ENCODE measurements around the gene SLC25A51.
"Not testable (repeated sequence)": the region's sequence is repeated elsewhere in the genome, so short reads cannot be mapped to it uniquely, and the experiment has no call there.

Gene SLC25A51

DNA sequence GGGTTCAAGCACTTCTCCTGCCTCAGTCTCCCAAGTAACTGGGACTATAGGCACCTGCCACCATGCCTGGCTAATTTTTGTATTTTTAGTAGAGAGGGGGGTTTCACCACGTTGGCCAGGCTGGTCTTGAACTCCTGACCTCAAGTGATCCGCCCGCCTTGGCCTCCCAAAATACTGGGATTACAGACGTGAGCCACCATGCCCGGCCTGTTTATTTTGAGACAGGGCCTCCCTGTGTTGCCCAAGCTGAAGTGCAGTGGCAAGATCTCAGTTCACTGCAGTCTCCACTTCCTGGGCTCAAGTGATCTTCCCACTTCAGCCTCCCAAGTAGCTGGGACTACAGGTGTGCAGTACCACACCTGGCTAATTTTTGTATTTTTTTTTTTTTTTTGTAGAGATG, 5.9 kb upstream of the SLC25A51 start:
- H3K27ac ChIP-seq (ENCODE audit: low read depth, low read length); H3K9me3 ChIP-seq (ENCODE audit: control insufficient read depth, insufficient read depth, low read depth, low read length); H3K9ac ChIP-seq (ENCODE audit: low read length); H3K36me3 ChIP-seq (ENCODE audit: control insufficient read depth, insufficient read depth, low read length); H3K27me3 ChIP-seq (ENCODE audit: control insufficient read depth, insufficient read depth, low read length); H3K4me3 ChIP-seq (ENCODE audit: low read depth, low read length): not testable (repeated sequence)
- H3K4me1 ChIP-seq (ENCODE audit: control insufficient read depth, insufficient read depth, low read length), result peaks cover 14% of the 10 kb centered on the region

DNA sequence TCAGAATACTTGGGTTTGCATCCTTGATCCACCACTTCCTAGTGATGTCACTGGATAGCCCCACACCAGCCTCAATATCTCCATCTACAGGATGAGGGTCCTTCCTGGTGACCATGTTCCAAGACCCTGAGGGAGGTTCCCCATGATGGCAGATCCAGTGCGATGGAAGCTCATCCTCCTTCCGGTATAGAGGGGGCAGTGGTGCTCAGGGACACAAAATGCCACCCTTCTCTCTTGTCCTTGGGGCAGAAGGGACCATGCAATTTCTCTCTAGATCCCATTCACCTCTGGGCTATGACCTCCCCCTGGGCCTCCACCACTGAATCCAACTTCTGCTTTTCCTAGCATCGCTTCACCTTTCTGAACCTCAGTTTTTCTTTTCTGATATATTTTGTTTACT, 5.4 kb upstream of the SLC25A51 start:
- no peaks in the 10 kb centered on the region for H3K9me3 ChIP-seq (ENCODE audit: control insufficient read depth, insufficient read depth, low read depth, low read length)
- H3K27me3 ChIP-seq (ENCODE audit: control insufficient read depth, insufficient read depth, low read length), result no peaks in the 10 kb centered on the region; the same call in 1 of the 2 replicates
- H3K36me3 ChIP-seq (ENCODE audit: control insufficient read depth, insufficient read depth, low read length), result no peaks in the 10 kb centered on the region
- no peak overlapping the region for H3K9ac ChIP-seq (ENCODE audit: low read length)
- no peak overlapping the region for H3K4me3 ChIP-seq (ENCODE audit: low read depth, low read length)
- H3K4me1 ChIP-seq (ENCODE audit: control insufficient read depth, insufficient read depth, low read length), result peaks cover 16% of the 10 kb centered on the region
- H3K27ac ChIP-seq (ENCODE audit: low read depth, low read length), result no peak overlapping the region

DNA sequence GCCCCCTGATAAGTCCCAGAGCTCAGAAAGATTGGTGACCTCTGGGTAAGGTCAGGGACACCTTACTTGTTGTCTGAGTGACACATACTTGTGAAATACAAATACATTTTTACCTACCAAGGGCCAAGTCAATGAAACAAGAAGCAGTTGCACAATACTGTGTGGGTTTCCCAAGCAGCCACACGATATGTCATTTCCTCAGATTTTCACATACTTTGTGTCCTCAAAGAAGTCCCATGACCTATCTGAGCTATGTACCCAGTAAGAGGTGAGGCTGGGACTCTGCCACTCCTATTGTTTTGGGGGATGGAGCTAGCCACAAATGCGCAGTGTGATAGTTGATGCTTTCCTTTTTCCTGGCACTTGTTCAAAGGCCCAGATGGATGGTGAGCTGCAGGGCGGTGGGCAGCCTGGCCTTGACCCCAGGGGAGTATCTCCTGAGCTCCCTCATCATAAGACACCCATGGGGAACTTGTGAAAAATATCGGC, 4.8 kb upstream of the SLC25A51 start:
- Histone ChIP-seq H3K27me3 (ENCODE audit: control insufficient read depth, insufficient read depth, low read length) (no peaks in the 10 kb centered on the region; the same call in 1 of the 2 replicates), H3K9me3 (ENCODE audit: control insufficient read depth, insufficient read depth, low read depth, low read length) (no peaks in the 10 kb centered on the region), H3K27ac (ENCODE audit: low read depth, low read length) (no peak overlapping the region), H3K36me3 (ENCODE audit: control insufficient read depth, insufficient read depth, low read length) (no peaks in the 10 kb centered on the region), H3K9ac (ENCODE audit: low read length) (no peak overlapping the region), H3K4me3 (ENCODE audit: low read depth, low read length) (no peak overlapping the region), H3K4me1 (ENCODE audit: control insufficient read depth, insufficient read depth, low read length) (peaks cover 10% of the 10 kb centered on the region)

DNA sequence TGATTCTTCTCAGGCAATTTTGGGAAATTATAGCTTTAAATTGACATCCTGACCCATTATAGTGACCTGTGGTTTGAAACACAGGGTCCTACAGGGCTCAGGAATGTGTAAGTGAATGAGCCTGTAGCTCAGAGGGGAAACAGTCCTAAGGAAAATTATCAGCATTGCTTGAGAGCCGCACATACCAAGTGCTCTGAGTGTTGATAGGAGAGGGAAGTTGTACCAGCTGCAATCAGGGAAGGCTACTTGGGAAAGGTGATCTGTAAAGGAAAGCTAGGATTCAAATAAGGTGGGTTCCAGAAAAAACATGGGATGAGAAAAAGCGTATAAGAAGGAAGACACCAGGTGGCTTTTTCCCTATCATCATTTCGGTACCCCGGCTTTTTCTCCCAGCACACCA, 4.4 kb upstream of the SLC25A51 start:
- no peak overlapping the region for H3K27ac ChIP-seq (ENCODE audit: low read depth, low read length)
- H3K27me3 ChIP-seq (ENCODE audit: control insufficient read depth, insufficient read depth, low read length), result no peaks in the 10 kb centered on the region; the same call in 1 of the 2 replicates
- no peak overlapping the region for H3K9ac ChIP-seq (ENCODE audit: low read length)
- H3K9me3 ChIP-seq (ENCODE audit: control insufficient read depth, insufficient read depth, low read depth, low read length), result no peaks in the 10 kb centered on the region
- H3K4me1 ChIP-seq (ENCODE audit: control insufficient read depth, insufficient read depth, low read length), result peaks cover 10% of the 10 kb centered on the region
- H3K4me3 ChIP-seq (ENCODE audit: low read depth, low read length), result no peak overlapping the region
- no peaks in the 10 kb centered on the region for H3K36me3 ChIP-seq (ENCODE audit: control insufficient read depth, insufficient read depth, low read length)

DNA sequence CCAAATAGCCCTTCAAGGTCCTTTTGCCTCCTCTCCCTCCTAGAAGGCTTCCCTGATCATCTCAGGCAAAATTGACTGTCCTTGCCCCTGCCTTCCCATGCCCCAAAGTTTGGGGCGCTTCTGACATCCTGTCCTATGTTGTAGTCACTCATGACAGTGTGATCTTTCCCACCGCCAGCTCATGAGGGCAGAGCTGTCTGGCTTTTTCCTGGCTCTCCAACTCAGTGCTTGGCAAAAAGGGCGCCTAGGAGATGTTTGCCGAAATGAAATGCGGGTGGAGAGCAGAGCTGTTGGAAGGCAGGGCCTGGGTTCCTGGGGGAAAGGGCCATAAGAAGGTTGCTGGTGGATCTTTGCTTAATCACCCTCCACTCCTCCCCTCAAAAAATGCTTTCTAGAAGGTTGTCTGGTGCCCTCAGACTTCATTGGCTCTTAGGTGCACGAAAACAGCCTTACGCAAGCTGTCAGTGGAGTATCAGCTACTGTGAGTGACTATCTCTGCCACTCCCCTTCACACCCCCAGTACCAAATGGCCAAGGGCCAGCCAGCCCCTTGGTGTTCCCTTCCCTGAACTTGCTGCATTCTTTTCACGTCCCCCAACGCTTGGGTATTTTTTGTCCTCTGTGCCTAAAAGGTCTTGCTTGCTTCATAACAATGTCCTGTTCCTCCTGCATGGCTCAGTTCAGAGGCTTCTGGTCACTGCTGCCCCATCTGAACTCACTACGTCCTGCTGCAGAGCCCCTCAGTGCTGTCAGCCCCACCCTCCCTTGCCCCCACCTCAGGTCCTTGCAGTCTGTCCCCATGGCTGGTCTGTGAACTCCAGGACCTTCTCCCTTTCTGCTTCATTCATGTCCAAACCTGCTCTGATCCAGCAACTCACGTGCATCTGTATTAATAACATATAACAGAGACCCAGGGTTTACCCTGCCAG, 2.6 kb upstream of the SLC25A51 start:
- H3K4me1 ChIP-seq (ENCODE audit: control insufficient read depth, insufficient read depth, low read length), result peaks cover 15% of the 10 kb centered on the region
- no peaks in the 10 kb centered on the region for H3K9me3 ChIP-seq (ENCODE audit: control insufficient read depth, insufficient read depth, low read depth, low read length)
- H3K9ac ChIP-seq (ENCODE audit: low read length), result no peak overlapping the region
- no peaks in the 10 kb centered on the region for H3K36me3 ChIP-seq (ENCODE audit: control insufficient read depth, insufficient read depth, low read length)
- H3K27ac ChIP-seq (ENCODE audit: low read depth, low read length), result no peak overlapping the region
- H3K27me3 ChIP-seq (ENCODE audit: control insufficient read depth, insufficient read depth, low read length), result no peaks in the 10 kb centered on the region; the same call in 1 of the 2 replicates
- H3K4me3 ChIP-seq (ENCODE audit: low read depth, low read length), result no peak overlapping the region

DNA sequence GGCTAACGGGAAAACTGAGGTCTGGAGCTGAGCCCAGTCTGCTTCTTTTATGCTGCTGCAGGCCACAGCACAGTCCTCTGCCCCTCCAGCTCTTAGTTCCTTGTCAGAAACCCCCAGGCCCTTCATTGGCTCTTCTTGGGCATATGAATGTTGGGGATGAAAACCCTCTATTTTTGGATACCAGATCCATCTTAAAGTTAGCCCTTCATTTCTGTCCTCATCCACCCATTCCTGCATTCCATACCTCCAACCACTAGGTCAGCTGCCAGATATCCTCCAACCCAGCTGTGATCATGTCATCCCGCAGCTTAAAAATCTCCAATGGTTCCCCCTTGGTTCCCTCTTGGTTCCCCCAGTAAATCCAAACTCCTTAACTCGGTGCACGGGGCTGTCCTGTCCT, 1.8 kb upstream of the SLC25A51 start:
- Histone ChIP-seq H3K9me3 (ENCODE audit: control insufficient read depth, insufficient read depth, low read depth, low read length) (no peaks in the 10 kb centered on the region), H3K4me1 (ENCODE audit: control insufficient read depth, insufficient read depth, low read length) (peaks cover 15% of the 10 kb centered on the region), H3K36me3 (ENCODE audit: control insufficient read depth, insufficient read depth, low read length) (no peaks in the 10 kb centered on the region)

DNA sequence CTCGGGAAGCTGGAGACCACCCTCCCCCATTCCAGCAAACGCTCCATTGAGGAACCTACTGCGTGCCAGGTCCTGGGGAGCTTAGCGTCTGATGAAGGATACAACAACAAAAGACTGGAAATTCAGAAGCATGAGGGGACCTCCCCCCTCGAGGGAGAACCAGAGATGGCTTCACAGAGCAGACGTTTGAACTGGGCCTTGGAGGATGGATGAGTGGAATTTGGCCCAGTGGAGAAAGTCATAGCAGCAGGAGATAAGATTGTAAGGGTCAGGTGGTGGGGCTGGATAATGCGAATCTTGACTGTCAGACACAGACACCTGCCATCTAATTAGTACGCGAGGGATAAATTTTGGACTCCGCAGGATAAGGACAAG, 1.2 kb upstream of the SLC25A51 start:
- no peaks in the 10 kb centered on the region for H3K36me3 ChIP-seq (ENCODE audit: control insufficient read depth, insufficient read depth, low read length)
- H3K4me3 ChIP-seq (ENCODE audit: low read depth, low read length), result peak overlapping the region; percentile 94
- H3K9me3 ChIP-seq (ENCODE audit: control insufficient read depth, insufficient read depth, low read depth, low read length), result no peaks in the 10 kb centered on the region
- no peak overlapping the region for H3K27ac ChIP-seq (ENCODE audit: low read depth, low read length)
- no peaks in the 10 kb centered on the region; the same call in 1 of the 2 replicates for H3K27me3 ChIP-seq (ENCODE audit: control insufficient read depth, insufficient read depth, low read length)
- no peak overlapping the region for H3K9ac ChIP-seq (ENCODE audit: low read length)
- peaks cover 15% of the 10 kb centered on the region for H3K4me1 ChIP-seq (ENCODE audit: control insufficient read depth, insufficient read depth, low read length)

More for the DNA sequence above, 1.8 kb upstream of the SLC25A51 start:
- no peak overlapping the region for H3K27ac ChIP-seq (ENCODE audit: low read depth, low read length)
- no peak overlapping the region for H3K9ac ChIP-seq (ENCODE audit: low read length)
- H3K4me3 ChIP-seq (ENCODE audit: low read depth, low read length), result no peak overlapping the region
- H3K27me3 ChIP-seq (ENCODE audit: control insufficient read depth, insufficient read depth, low read length), result no peaks in the 10 kb centered on the region; the same call in 1 of the 2 replicates

DNA sequence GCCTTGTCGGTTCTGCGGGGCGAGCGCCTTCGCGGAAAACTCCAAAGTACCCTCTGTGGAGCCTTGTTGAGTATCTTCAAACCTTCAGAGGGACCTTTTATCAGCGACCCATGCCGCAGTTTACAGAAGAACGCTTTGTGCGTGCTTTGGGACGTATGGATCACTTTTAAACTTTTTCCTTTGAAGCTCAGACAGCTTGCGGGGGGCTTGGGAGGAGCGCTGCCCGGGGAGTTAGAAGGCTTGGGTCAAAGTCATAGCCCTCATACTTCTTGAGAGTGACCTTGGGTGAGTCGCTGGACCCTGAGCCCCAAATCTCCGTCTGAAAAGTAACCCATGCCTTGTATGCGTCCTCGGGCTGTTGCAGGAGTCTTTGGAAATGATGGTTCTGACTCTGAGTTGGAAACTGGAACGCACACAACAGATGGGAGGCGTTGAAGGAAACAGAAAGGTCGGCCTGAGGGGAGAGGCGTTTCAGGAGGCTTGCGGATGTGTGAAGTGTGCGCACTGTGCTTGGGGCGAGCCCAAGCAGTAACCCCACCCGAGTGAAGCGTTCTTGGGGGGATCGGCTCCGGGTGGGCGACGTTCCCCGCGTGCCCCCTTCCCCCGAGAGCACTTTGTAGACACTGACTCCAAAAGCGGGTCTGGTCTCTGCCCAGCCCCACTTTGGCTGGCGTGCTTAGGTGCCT, 661 bp upstream of the SLC25A51 start:
- Histone ChIP-seq H3K9me3 (ENCODE audit: control insufficient read depth, insufficient read depth, low read depth, low read length) (no peaks in the 10 kb centered on the region), H3K27me3 (ENCODE audit: control insufficient read depth, insufficient read depth, low read length) (no peaks in the 10 kb centered on the region; the same call in 1 of the 2 replicates), H3K4me3 (ENCODE audit: low read depth, low read length) (peak overlapping the region; percentile 94), H3K9ac (ENCODE audit: low read length) (peak overlapping the region; percentile 67), H3K4me1 (ENCODE audit: control insufficient read depth, insufficient read depth, low read length) (peaks cover 15% of the 10 kb centered on the region), H3K27ac (ENCODE audit: low read depth, low read length) (no peak overlapping the region), H3K36me3 (ENCODE audit: control insufficient read depth, insufficient read depth, low read length) (no peaks in the 10 kb centered on the region)

DNA sequence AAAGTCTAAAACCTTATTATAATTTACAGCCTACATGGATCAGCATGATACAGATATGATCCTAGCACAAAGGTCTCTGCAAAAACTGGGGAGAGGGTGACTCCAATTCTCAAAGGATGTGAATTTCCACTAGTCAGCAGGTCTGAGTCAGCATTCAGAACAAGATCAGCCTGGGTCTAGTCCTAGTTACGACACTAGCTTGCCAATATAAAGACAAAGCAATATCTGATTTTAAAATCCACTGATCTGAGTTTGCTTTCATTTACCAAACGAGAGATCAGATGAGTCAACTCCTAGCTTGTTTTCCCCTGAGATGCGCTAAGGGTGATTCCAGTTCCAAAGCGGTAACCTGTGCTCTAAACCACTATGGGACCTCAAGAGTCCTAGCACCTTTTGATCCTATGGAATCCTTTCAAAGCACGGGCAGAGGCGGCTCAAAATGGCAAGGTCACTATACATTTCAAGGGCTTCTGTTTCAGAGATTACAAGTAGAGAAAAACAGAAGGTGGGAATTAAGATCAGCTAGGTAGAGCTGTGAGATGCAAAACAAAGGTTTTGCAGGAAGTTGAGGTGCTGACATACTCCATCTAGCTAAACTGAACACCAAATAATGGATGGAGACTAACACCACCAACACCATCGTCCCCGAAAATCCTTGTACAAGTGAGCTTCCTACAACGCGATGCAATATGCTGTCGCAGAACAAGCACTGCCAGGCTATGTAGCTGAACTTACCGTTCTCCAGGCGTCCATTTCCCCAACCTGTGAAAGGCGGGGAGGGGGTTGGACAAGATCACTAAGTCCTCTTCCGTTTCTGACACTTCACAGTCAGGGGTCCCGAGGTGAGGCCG, 906 bp downstream of the SLC25A51 start:
- H3K27ac ChIP-seq (ENCODE audit: low read depth, low read length), result peak overlapping the region; percentile 44; the same call in 1 of the 2 replicates
- peaks cover 15% of the 10 kb centered on the region for H3K4me1 ChIP-seq (ENCODE audit: control insufficient read depth, insufficient read depth, low read length)
- H3K9ac ChIP-seq (ENCODE audit: low read length), result peak overlapping the region; percentile 67
- no peaks in the 10 kb centered on the region for H3K9me3 ChIP-seq (ENCODE audit: control insufficient read depth, insufficient read depth, low read depth, low read length)
- H3K4me3 ChIP-seq (ENCODE audit: low read depth, low read length), result peak overlapping the region; percentile 94
- no peaks in the 10 kb centered on the region; the same call in 1 of the 2 replicates for H3K27me3 ChIP-seq (ENCODE audit: control insufficient read depth, insufficient read depth, low read length)
- H3K36me3 ChIP-seq (ENCODE audit: control insufficient read depth, insufficient read depth, low read length), result peaks cover 9% of the 10 kb centered on the region

DNA sequence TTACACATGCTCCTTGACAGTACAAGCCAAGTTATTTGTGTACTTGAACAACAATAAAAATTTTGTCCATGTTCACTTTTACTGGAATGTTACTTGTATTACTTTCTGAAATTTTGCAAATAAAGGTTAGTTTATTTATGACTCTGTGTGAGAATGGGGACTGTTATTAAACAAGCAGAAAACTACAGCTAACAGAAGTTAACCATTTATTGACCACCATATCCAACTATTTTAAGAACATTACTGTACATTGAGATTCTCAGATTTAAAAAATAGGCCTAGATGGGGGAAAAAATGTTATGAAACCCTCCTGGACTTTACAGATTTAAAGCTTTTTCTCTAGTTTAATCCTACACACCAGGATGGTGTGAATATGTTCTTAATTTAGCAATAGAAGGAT, 1.8 kb downstream of the SLC25A51 start:
- H3K27me3 ChIP-seq (ENCODE audit: control insufficient read depth, insufficient read depth, low read length), result no peaks in the 10 kb centered on the region; the same call in 1 of the 2 replicates
- no peaks in the 10 kb centered on the region for H3K9me3 ChIP-seq (ENCODE audit: control insufficient read depth, insufficient read depth, low read depth, low read length)
- H3K27ac ChIP-seq (ENCODE audit: low read depth, low read length), result no peak overlapping the region
- H3K36me3 ChIP-seq (ENCODE audit: control insufficient read depth, insufficient read depth, low read length), result peaks cover 14% of the 10 kb centered on the region
- H3K4me1 ChIP-seq (ENCODE audit: control insufficient read depth, insufficient read depth, low read length), result peaks cover 15% of the 10 kb centered on the region
- H3K9ac ChIP-seq (ENCODE audit: low read length), result no peak overlapping the region
- no peak overlapping the region for H3K4me3 ChIP-seq (ENCODE audit: low read depth, low read length)

Measured in HUES6 (cell line).